GM12865 (cell line): ENCODE data around the gene MORN3.

ENCODE experiments used
- DNase-seq: peaks from one replicate; pipeline ENCODE4 v3.0.0; 2010; ENCODE audit warnings: low read depth
- H3K4me3 ChIP-seq: 2 replicates; pipeline ENCODE4 v1.5.1; 2011; ENCODE audit warnings: mild to moderate bottlenecking, low read depth, low read length, control low read depth
- TF ChIP-seq, protein P1 (sequence below): IDR thresholded peaks from 2 replicates; pipeline ENCODE4 v1.5.1; 2011; ENCODE audit warnings: low read length, control low read depth, low read depth, inconsistent platforms; ENCODE audit not compliant: insufficient read depth; ENCODE audit errors: missing control alignments

The MORN3 gene

DNA sequence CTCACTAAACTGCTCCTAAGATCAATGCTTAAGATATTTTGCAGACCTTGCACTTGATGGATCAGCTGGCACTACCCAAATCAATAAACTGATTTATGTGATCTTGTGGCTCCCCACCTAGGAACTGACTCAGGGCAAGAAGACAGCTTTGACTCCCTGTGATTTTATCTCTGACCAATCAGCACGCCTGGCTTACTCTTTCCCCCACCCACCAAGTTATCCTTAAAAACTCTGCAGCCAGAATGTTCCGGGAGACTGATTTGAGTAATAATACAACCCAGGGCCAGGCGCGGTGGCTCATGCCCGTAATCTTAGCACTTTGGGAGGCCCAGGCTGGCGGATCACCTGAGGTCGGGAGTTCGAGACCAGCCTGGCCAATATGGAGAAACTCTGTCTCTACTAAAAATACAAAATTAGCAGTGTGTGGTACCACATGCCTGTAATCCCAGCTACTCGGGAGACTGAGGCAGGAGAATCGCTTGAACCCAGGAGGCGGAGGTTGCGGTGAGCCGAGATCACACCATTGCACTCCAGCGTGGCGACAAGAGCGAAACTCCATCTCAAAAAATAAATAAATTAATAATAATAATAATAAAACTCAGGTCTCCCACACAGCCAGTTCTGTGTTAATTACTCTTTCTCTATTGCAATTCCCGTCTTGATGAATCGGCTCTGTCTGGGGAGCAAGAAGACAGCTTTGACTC is 12.0 kb downstream of the MORN3 start:
- H3K4me3 ChIP-seq, result no peak overlapping the region
- no peak for DNase-seq
- TF ChIP-seq, protein P1, sequence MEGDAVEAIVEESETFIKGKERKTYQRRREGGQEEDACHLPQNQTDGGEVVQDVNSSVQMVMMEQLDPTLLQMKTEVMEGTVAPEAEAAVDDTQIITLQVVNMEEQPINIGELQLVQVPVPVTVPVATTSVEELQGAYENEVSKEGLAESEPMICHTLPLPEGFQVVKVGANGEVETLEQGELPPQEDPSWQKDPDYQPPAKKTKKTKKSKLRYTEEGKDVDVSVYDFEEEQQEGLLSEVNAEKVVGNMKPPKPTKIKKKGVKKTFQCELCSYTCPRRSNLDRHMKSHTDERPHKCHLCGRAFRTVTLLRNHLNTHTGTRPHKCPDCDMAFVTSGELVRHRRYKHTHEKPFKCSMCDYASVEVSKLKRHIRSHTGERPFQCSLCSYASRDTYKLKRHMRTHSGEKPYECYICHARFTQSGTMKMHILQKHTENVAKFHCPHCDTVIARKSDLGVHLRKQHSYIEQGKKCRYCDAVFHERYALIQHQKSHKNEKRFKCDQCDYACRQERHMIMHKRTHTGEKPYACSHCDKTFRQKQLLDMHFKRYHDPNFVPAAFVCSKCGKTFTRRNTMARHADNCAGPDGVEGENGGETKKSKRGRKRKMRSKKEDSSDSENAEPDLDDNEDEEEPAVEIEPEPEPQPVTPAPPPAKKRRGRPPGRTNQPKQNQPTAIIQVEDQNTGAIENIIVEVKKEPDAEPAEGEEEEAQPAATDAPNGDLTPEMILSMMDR, result no peak

DNA sequence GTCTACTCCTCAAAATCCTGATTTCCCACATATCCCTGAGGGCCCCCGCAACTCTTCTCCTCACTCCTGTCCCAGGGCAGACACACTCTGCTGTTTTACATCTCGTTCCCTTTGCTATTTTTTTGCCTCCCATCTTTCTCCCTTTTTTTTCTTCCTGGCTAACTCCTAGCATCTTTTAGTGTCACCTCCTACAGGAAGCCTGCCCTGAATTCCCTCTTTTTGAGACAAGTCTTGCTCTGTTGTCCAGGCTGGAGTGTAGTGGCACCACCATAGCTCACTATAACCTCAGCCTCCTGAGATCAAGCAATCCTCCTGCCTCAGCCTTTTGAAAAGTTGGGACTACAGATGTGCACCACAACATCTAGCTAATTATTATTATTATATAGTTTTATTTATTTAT is 13.3 kb downstream of the MORN3 start:
- TF ChIP-seq, protein P1, result no peak

DNA sequence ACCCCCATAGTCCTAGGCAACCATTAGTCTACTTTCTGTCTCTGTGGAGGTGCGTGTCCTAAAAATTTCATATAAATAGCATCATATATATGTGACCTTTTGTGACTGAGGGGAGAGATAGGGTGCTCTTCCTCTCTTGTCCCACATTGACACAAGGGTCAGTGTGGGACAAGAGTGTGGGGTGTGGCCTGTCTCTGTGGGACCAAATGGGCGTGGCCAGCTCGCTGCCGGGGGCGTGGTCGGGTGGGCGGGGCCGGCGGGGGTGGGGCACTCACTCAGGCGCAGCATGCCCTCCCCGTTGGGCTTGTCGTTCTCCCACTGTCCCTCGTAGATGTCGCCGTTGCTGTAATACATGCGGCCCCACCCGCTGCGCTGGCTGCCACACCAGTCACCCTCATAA is 15.5 kb downstream of the MORN3 start:
- TF ChIP-seq, protein P1, result no peak
- DNase-seq, result no peak
- no peak overlapping the region for H3K4me3 ChIP-seq

More for the DNA sequence above, 13.3 kb downstream of the MORN3 start:
- no peak overlapping the region for H3K4me3 ChIP-seq
- DNase-seq, result no peak

DNA sequence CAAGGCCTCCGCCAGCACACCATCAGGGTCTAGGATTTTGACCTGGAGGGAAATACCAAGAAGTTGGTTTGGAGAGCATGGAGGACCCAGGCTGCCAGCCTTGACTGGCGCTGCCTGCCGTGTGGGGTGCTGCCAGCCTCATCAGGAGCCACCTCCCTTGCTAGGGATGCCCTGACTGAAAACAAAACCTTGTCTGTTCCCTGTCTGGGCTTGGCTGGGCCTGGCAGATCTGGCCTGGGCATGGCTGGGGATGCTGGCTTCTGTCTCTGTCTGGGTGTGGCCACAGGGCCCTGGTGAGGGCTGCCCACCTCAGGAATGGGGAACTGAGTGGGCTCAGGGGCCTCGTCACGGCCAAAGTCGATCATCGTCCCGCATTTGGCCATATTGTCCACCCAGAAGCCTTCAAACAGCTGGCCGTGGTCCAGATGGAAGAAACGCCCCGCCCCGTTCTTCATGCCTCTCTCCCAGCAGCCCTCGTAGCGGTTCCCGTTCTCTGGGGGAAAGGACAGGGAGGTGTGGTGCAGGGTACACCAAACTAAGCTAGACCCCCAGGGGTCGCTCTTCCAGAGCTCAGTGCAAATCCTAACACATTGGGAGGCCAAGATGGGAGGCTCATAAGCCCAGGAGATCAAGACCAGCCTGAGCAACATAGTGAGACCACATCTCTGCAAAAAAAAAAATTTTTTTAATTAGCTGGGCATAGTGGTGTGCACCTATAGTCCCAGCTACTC is 16.5 kb downstream of the MORN3 start:
- DNase-seq, result no peak
- H3K4me3 ChIP-seq, result no peak overlapping the region
- TF ChIP-seq, protein P1, result no peak

DNA sequence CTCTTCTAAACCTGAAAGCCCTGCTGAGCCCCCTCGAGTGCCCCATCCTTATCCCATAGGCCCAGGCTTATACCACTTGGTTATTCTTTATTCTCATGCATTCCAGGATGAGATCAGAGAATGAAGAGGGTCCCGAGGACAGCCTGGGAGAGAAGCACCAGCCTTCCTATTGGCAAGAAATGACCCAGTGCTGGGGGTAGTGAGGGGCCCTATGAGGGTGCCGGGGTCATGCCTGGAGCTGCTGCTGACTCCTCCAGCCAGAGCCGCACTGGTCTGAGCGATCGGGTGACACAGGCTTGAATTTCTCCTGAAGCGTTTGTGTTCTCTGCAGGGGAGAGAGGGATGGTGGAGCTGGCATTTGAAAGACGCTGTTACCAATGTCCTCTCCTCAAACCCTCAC is 18.1 kb downstream of the MORN3 start:
- no peak overlapping the region for H3K4me3 ChIP-seq
- TF ChIP-seq, protein P1, result no peak
- no peak for DNase-seq

DNA sequence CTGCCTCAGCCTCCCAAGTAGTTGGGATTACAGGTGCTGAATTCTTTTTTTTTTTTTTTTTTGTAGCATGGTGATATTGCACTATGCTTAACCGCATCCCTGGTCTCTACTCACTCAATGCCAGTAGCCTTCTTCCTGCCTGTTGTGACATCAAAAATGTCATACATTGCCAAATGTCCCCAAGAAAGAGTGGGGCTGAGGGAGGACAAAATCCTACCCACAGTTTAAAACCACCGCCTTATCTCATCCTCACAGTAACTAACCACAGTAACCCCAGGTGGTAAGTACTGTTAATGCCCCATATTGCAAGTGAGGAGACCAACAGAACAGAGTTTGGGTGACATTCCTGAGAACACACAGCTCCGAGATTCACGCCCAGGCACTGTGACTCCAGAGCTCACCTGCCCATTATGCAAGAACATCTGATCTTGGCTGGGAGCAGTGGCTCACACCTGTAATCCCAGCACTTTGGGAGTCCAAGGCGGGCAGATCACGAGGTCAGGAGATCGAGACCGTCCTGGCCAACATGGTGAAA is 19.6 kb downstream of the MORN3 start:
- DNase-seq, result no peak
- TF ChIP-seq, protein P1, result no peak
- H3K4me3 ChIP-seq, result no peak overlapping the region

DNA sequence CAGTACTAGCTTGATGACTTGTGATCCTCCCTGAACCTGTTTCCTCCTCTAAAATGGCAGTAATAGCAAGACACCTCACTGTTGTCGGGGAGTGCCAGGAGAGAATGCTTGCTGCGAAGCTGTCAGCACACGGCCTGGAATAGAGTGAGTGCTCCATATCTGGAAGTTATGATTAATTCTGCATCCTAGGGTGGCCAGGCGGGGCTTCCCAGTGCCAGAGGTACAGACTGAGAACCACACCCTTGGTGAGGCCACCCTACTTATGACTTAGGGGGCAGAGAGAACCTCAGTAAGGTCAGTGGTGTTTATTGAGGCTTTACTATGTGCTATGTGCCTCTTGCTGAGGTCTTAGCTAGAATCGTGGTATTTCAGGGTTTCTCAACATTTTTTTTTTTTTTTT is 20.1 kb downstream of the MORN3 start:
- H3K4me3 ChIP-seq, result no peak overlapping the region
- DNase-seq, result no peak
- TF ChIP-seq, protein P1, result no peak
